ENCODE results near the gene MIA.
A peak's percentile ranks its signal among the peaks of the same experiment; 100 is the strongest.

The MIA gene

GRCh38 chr19:40803170-40803856 is 28.0 kb downstream of the MIA start:
- TF ChIP-seq CTCF (IDR thresholded peaks at IDR 0.05) (no peak), ZFX (IDR thresholded peaks at IDR 0.05; ENCODE audit: borderline replicate concordance) (no peak)
- peak overlapping the region; percentile 56 for H3K27ac ChIP-seq

GRCh38 chr19:40803857-40804782 is 28.8 kb downstream of the MIA start:
- peak overlapping the region; percentile 56 for H3K27ac ChIP-seq
- TF ChIP-seq ZFX (IDR thresholded peaks at IDR 0.05; ENCODE audit: borderline replicate concordance) = no peak
- TF ChIP-seq CTCF (IDR thresholded peaks at IDR 0.05) = no peak

GRCh38 chr19:40804783-40805242 is 29.5 kb downstream of the MIA start:
- TF ChIP-seq CTCF (IDR thresholded peaks at IDR 0.05) = peak; percentile 47
- no peak for TF ChIP-seq ZFX (IDR thresholded peaks at IDR 0.05; ENCODE audit: borderline replicate concordance)
- H3K27ac ChIP-seq = peak overlapping the region; percentile 56

GRCh38 chr19:40805258-40805868 is 30.0 kb downstream of the MIA start:
- no peak for TF ChIP-seq ZFX (IDR thresholded peaks at IDR 0.05; ENCODE audit: borderline replicate concordance)
- no peak for TF ChIP-seq CTCF (IDR thresholded peaks at IDR 0.05)
- H3K27ac ChIP-seq = peak overlapping the region; percentile 56

- H3K27ac ChIP-seq = no peak overlapping the region; the same call in 1 of the 2 replicates
- TF ChIP-seq CTCF (IDR thresholded peaks at IDR 0.05) (peak; percentile 46), ZFX (IDR thresholded peaks at IDR 0.05; ENCODE audit: borderline replicate concordance) (no peak)
Measured at GRCh38 chr19:40806423-40807146, 31.3 kb downstream of the MIA start.

GRCh38 chr19:40807147-40808020 is 32.1 kb downstream of the MIA start:
- TF ChIP-seq CTCF (IDR thresholded peaks at IDR 0.05) (peak; percentile 27), ZFX (IDR thresholded peaks at IDR 0.05; ENCODE audit: borderline replicate concordance) (no peak)
- no peak overlapping the region for H3K27ac ChIP-seq

Measured in 22Rv1 (cell line).